Measurements from ENCODE around the gene DKK2.

Gene DKK2

DNA sequence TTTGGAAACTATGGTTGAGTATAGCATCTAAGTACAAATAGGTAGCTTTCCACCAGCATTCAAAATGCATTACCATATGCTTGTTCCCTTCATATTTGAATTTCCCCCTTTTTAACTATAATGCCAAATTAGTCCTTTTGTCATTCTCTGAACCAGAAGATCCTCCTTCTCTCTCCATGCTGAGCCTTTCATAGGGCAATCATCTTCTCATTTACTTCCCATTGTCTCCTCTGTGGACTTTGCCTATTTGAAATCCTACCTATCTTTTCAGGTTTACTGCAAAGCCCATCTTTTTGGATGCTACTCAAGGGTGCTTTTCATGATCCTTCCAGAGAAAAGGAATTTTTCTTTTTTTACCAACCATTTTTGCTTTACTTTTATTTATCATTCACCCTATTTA, 54.7 kb downstream of the DKK2 start:
- DNase-seq (ENCODE audit: low read depth), result no peak
- no peak overlapping the region for H3K4me3 ChIP-seq (ENCODE audit: low read depth, low read length)
- no peak for TF ChIP-seq POLR2A (IDR thresholded peaks at IDR 0.05; ENCODE audit: extremely low read depth, insufficient read length)
- TF ChIP-seq, protein P1, sequence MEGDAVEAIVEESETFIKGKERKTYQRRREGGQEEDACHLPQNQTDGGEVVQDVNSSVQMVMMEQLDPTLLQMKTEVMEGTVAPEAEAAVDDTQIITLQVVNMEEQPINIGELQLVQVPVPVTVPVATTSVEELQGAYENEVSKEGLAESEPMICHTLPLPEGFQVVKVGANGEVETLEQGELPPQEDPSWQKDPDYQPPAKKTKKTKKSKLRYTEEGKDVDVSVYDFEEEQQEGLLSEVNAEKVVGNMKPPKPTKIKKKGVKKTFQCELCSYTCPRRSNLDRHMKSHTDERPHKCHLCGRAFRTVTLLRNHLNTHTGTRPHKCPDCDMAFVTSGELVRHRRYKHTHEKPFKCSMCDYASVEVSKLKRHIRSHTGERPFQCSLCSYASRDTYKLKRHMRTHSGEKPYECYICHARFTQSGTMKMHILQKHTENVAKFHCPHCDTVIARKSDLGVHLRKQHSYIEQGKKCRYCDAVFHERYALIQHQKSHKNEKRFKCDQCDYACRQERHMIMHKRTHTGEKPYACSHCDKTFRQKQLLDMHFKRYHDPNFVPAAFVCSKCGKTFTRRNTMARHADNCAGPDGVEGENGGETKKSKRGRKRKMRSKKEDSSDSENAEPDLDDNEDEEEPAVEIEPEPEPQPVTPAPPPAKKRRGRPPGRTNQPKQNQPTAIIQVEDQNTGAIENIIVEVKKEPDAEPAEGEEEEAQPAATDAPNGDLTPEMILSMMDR (IDR thresholded peaks at IDR 0.05; ENCODE audit: low read depth, low read length), result no peak
- TF ChIP-seq MYC (IDR thresholded peaks at IDR 0.05; ENCODE audit: low read depth, low read length), result no peak
- TF ChIP-seq, protein P2, sequence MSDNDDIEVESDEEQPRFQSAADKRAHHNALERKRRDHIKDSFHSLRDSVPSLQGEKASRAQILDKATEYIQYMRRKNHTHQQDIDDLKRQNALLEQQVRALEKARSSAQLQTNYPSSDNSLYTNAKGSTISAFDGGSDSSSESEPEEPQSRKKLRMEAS (IDR thresholded peaks at IDR 0.05; ENCODE audit: low read depth, low read length), result no peak

DNA sequence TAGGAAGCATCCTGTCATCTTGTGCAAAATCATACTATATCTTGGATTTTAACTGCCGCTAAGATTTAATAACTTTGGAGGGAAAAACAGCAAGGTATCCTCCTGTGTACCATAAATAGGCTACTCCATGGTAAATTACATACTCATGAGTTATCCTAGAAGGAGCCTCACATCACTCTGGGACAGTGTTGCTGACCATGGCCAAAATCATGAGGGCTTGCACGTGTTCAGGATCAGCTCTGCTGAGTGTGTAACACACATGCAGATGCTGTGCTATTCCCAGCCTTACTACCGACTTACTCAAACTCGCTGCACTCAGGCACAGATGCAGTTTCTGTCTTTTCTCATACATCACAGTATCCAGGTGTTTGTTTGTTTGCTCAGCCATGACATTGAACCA, 56.6 kb downstream of the DKK2 start:
- H3K4me3 ChIP-seq (ENCODE audit: low read depth, low read length), result no peak overlapping the region
- TF ChIP-seq, protein P2 (IDR thresholded peaks at IDR 0.05; ENCODE audit: low read depth, low read length), result no peak
- TF ChIP-seq POLR2A (IDR thresholded peaks at IDR 0.05; ENCODE audit: extremely low read depth, insufficient read length), result no peak
- no peak for TF ChIP-seq MYC (IDR thresholded peaks at IDR 0.05; ENCODE audit: low read depth, low read length)
- TF ChIP-seq, protein P1 (IDR thresholded peaks at IDR 0.05; ENCODE audit: low read depth, low read length), result no peak
- no peak for DNase-seq (ENCODE audit: low read depth)

DNA sequence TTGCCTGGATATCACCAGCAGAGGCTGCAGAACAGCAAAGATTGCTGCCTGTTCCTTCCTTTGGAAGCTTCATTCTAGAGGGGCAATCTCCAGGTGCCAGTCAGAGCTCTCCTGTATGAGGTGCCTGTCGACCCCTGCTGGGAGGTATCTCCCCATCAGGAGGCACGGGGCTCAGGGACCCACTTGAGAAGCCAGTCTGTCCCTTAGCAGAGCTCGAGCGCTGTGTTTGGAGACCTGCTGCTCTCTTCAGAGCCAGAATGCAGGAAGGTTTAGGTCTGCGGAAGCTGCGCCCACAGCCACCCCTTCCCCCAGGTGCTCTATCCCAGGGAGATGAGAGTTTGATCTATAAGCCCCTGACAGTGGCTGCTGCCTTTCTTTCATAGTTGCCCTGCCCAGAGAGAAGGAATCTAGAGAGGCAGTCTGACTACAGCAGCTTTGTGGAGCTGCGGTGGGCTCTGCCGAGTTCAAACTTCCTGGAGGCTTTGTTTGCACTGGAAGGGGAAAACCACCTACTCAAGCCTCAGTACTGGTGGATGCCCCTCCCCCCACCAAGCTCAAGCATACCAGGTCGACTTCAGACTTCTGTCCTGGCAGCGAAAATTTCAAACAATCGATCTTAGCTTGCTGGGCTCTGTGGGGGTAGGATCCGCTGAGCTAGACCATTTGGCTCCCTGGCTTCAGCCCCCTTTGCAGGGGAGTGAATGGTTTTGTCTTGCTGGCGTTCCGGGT, 57.9 kb downstream of the DKK2 start:
- no peak for DNase-seq (ENCODE audit: low read depth)
- TF ChIP-seq POLR2A (IDR thresholded peaks at IDR 0.05; ENCODE audit: extremely low read depth, insufficient read length), result no peak
- H3K4me3 ChIP-seq (ENCODE audit: low read depth, low read length), result no peak overlapping the region

DNA sequence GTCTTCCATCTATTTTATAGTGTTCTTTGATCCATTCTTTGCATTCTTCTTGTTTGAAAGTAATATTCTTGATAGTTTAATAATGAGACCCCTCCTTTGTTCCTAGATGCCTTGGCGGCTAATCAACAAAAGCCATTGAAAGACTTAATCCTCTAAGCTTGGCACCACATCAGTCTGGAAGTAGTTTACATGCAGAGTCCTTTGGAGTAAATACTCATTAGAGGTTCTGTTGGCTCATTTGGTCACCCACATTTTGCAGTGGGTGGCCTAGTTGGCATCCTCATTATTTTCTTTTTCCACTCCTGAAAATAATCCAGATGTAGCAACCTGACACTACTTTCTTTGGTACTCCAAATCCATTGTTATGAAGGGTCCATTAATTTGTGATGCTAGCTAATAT, 64.5 kb downstream of the DKK2 start:
- no peak overlapping the region for H3K4me3 ChIP-seq (ENCODE audit: low read depth, low read length)
- TF ChIP-seq MYC (IDR thresholded peaks at IDR 0.05; ENCODE audit: low read depth, low read length) (no peak), POLR2A (IDR thresholded peaks at IDR 0.05; ENCODE audit: extremely low read depth, insufficient read length) (no peak)
- TF ChIP-seq, protein P2 (IDR thresholded peaks at IDR 0.05; ENCODE audit: low read depth, low read length), result no peak
- no peak for DNase-seq (ENCODE audit: low read depth)

DNA sequence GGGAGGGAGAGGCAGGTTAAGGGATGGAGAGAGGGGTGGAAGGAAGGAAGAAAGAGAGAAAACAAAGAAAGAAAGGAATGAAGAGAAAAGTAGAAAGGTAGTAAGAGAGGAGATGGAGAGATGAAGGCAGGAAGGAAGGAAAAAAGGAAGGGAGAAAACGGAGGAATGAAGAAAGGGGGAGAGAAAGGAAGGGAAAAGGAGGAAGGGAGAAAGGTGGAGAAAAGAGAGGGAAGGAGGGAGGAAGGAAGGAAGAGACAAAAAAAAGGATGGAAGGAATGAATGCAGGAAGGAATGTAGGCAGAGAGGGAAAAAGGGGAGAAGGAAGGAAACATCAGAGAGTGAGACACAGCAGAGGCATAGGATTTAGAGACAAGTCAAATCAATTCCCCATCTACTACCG, 68.2 kb downstream of the DKK2 start:
- TF ChIP-seq POLR2A (IDR thresholded peaks at IDR 0.05; ENCODE audit: extremely low read depth, insufficient read length), result no peak
- TF ChIP-seq, protein P2 (IDR thresholded peaks at IDR 0.05; ENCODE audit: low read depth, low read length), result no peak
- H3K4me3 ChIP-seq (ENCODE audit: low read depth, low read length), result no peak overlapping the region
- DNase-seq (ENCODE audit: low read depth), result no peak

DNA sequence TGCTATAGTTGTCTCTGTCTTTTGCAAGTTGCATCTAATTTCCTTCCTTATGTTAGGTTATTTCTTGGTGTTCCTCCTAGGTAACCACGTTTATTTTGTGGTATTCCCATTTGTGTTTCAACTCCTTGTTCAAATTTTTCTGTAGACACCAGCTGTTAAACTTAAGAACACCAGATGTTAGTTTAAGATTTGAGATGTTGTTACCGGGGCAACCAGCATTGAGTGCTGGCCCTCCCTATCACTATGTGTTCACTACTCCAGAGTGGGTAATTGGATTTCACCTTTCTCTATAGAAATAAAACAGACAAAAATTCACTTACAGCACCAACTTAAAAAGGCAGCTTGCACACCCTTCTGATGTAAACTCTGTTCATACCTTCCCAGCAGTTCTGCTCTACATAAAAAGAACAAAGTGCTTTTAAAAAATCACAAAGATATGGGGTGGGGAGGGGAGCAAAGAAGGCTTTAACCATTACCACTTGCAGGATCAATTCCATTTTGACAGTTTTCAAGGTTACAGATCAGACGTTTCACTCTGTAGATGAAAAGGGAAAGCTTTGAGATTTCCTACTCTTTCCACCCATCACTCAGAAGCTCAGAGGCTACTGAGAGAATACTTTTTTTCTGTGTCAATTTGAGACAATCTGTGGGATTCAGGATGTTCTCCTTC, 82.9 kb downstream of the DKK2 start:
- TF ChIP-seq MYC (IDR thresholded peaks at IDR 0.05; ENCODE audit: low read depth, low read length) (no peak), POLR2A (IDR thresholded peaks at IDR 0.05; ENCODE audit: extremely low read depth, insufficient read length) (no peak)
- TF ChIP-seq, protein P2 (IDR thresholded peaks at IDR 0.05; ENCODE audit: low read depth, low read length), result no peak
- TF ChIP-seq, protein P1 (IDR thresholded peaks at IDR 0.05; ENCODE audit: low read depth, low read length), result no peak
- no peak for DNase-seq (ENCODE audit: low read depth)
- no peak overlapping the region for H3K4me3 ChIP-seq (ENCODE audit: low read depth, low read length)

DNA sequence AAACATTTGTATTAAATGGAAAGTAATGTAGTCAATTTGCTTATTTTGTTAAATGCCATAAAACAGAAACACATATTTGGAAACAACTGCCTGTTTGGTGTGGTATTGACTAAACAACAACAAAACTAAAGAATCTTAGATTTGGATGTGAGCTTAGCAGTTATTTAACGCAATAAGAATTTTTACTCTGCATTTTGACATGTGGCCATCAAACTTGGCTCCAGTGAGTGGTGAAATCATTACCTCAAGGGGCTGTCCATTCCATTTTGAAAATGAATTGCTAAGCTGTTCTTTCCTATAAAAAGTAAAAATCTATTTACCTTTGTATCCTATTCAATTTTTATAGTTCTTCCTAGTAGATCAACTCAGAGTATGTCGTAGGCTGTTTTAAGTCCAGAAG, 84.2 kb downstream of the DKK2 start:
- DNase-seq (ENCODE audit: low read depth), result no peak
- H3K4me3 ChIP-seq (ENCODE audit: low read depth, low read length), result no peak overlapping the region
- TF ChIP-seq, protein P2 (IDR thresholded peaks at IDR 0.05; ENCODE audit: low read depth, low read length), result no peak
- TF ChIP-seq POLR2A (IDR thresholded peaks at IDR 0.05; ENCODE audit: extremely low read depth, insufficient read length), result no peak
- TF ChIP-seq, protein P1 (IDR thresholded peaks at IDR 0.05; ENCODE audit: low read depth, low read length), result no peak
- no peak for TF ChIP-seq MYC (IDR thresholded peaks at IDR 0.05; ENCODE audit: low read depth, low read length)
